ACHN (cell line): ENCODE measurements around the gene ZNF827.

Experiments
- DNase-seq: peaks from one replicate; pipeline ENCODE4 v3.0.0-alpha.2; 2015
- in situ Hi-C: cut with HindIII; loops from 2 replicates; pipeline ENCODE4 v1.10.0; 2017; ENCODE audit warnings: low sequenced_read_pairs, low pct_ligation_motif_present, low pct_unique_long_range_greater_than_20kb

Gene ZNF827

GRCh38 chr4:145819101-145819852, 119.3 kb downstream of the ZNF827 start:
- no peak for DNase-seq
- in situ Hi-C loops, result no loop called here

GRCh38 chr4:145818011-145818410, 120.6 kb downstream of the ZNF827 start:
- in situ Hi-C loops, result no loop called here
- no peak for DNase-seq

GRCh38 chr4:145816091-145816490, 122.5 kb downstream of the ZNF827 start:
- no peak for DNase-seq
- in situ Hi-C loops, result no loop called here

GRCh38 chr4:145815626-145816025, 123.0 kb downstream of the ZNF827 start:
- in situ Hi-C loops, result no loop called here
- DNase-seq, result no peak

- in situ Hi-C loops, result no loop called here
- DNase-seq, result no peak
Observed at GRCh38 chr4:145815027-145815612, 123.5 kb downstream of the ZNF827 start.

GRCh38 chr4:145814246-145814645, 124.4 kb downstream of the ZNF827 start:
- in situ Hi-C loops, result no loop called here
- DNase-seq, result no peak

GRCh38 chr4:145812919-145813318, 125.7 kb downstream of the ZNF827 start:
- in situ Hi-C loops, result no loop called here
- DNase-seq, result no peak

GRCh38 chr4:145808848-145809512, 129.6 kb downstream of the ZNF827 start:
- in situ Hi-C loops, result no loop called here
- no peak for DNase-seq

GRCh38 chr4:145808021-145808650, 130.5 kb downstream of the ZNF827 start:
- in situ Hi-C loops, result no loop called here
- DNase-seq, result peak; percentile 86

- in situ Hi-C loops, result no loop called here
- no peak for DNase-seq
Observed at GRCh38 chr4:145805490-145805889, 133.1 kb downstream of the ZNF827 start.

GRCh38 chr4:145804116-145804515, 134.5 kb downstream of the ZNF827 start:
- peak; percentile 3 for DNase-seq
- in situ Hi-C loops, result no loop called here

- in situ Hi-C loops, result no loop called here
- DNase-seq, result no peak
Observed at GRCh38 chr4:145799223-145799622, 139.4 kb downstream of the ZNF827 start.

- in situ Hi-C loops, result no loop called here
Observed at GRCh38 chr4:145797278-145797677, 141.3 kb downstream of the ZNF827 start.

GRCh38 chr4:145796346-145796745, 142.3 kb downstream of the ZNF827 start:
- in situ Hi-C loops, result no loop called here
- no peak for DNase-seq

More at GRCh38 chr4:145797278-145797677, 141.3 kb downstream of the ZNF827 start:
- DNase-seq, result no peak

GRCh38 chr4:145795521-145795920, 143.1 kb downstream of the ZNF827 start:
- in situ Hi-C loops, result no loop called here
- no peak for DNase-seq

GRCh38 chr4:145792429-145792828, 146.2 kb downstream of the ZNF827 start:
- DNase-seq, result no peak
- in situ Hi-C loops, result no loop called here

- DNase-seq, result no peak
- in situ Hi-C loops, result no loop called here
Observed at GRCh38 chr4:145791988-145792387, 146.6 kb downstream of the ZNF827 start.

- in situ Hi-C loops, result no loop called here
- no peak for DNase-seq
Observed at GRCh38 chr4:145788755-145789154, 149.9 kb downstream of the ZNF827 start.

- DNase-seq, result no peak
- in situ Hi-C loops, result no loop called here
Observed at GRCh38 chr4:145786830-145787229, 151.8 kb downstream of the ZNF827 start.
